Measurements from ENCODE around the gene WIPF1.

WIPF1 gene

GRCh38 chr2:174586418-174587295, 10.9 kb downstream of the WIPF1 start:
- Histone ChIP-seq H3K9me3 (ENCODE audit: insufficient read depth, low read depth, low read length) (no peaks in the 10 kb centered on the region), H3K27me3 (ENCODE audit: insufficient read depth, low read length) (no peaks in the 10 kb centered on the region), H3K27ac (ENCODE audit: low read depth, low read length) (no peak overlapping the region), H3K36me3 (ENCODE audit: insufficient read depth, low read length) (0 out of 2 replicates have a peak, but pooled peaks cover 2% of the 10 kb centered on the region), H3K4me3 (ENCODE audit: low read length) (no peak overlapping the region), H3K9ac (ENCODE audit: low read depth, low read length) (0 out of 2 replicates have a peak overlapping the region, but pooled peaks have one; percentile 3), H3K4me1 (ENCODE audit: insufficient read depth, low read length) (peaks cover 28% of the 10 kb centered on the region)
- WGBS = 69% methylated on average over 12 of the region's 12 CpGs

GRCh38 chr2:174585657-174586252, 11.8 kb downstream of the WIPF1 start:
- Histone ChIP-seq H3K4me1 (ENCODE audit: insufficient read depth, low read length) (peaks cover 28% of the 10 kb centered on the region), H3K9ac (ENCODE audit: low read depth, low read length) (no peak overlapping the region), H3K27me3 (ENCODE audit: insufficient read depth, low read length) (no peaks in the 10 kb centered on the region), H3K27ac (ENCODE audit: low read depth, low read length) (no peak overlapping the region; the same call in 1 of the 2 replicates), H3K9me3 (ENCODE audit: insufficient read depth, low read depth, low read length) (no peaks in the 10 kb centered on the region), H3K36me3 (ENCODE audit: insufficient read depth, low read length) (0 out of 2 replicates have a peak, but pooled peaks cover 5% of the 10 kb centered on the region), H3K4me3 (ENCODE audit: low read length) (no peak overlapping the region; the same call in 1 of the 2 replicates)
- WGBS = 26% methylated on average over 9 of the region's 9 CpGs

- Histone ChIP-seq H3K36me3 (ENCODE audit: insufficient read depth, low read length) (0 out of 2 replicates have a peak, but pooled peaks cover 10% of the 10 kb centered on the region), H3K27ac (ENCODE audit: low read depth, low read length) (no peak overlapping the region), H3K27me3 (ENCODE audit: insufficient read depth, low read length) (no peaks in the 10 kb centered on the region), H3K4me3 (ENCODE audit: low read length) (no peak overlapping the region), H3K4me1 (ENCODE audit: insufficient read depth, low read length) (peaks cover 28% of the 10 kb centered on the region), H3K9me3 (ENCODE audit: insufficient read depth, low read depth, low read length) (no peaks in the 10 kb centered on the region), H3K9ac (ENCODE audit: low read depth, low read length) (no peak overlapping the region)
- WGBS = 72% methylated on average over 10 of the region's 10 CpGs
Observed at GRCh38 chr2:174585146-174585545, 12.5 kb downstream of the WIPF1 start.

GRCh38 chr2:174581491-174581890, 16.1 kb downstream of the WIPF1 start:
- Histone ChIP-seq H3K27me3 (ENCODE audit: insufficient read depth, low read length) (no peaks in the 10 kb centered on the region), H3K27ac (ENCODE audit: low read depth, low read length) (no peak overlapping the region), H3K36me3 (ENCODE audit: insufficient read depth, low read length) (peaks cover 13% of the 10 kb centered on the region; the same call in 1 of the 2 replicates), H3K9me3 (ENCODE audit: insufficient read depth, low read depth, low read length) (no peaks in the 10 kb centered on the region), H3K9ac (ENCODE audit: low read depth, low read length) (no peak overlapping the region), H3K4me1 (ENCODE audit: insufficient read depth, low read length) (peaks cover 24% of the 10 kb centered on the region), H3K4me3 (ENCODE audit: low read length) (no peak overlapping the region)
- WGBS = 88% methylated on average over 6 of the region's 6 CpGs

GRCh38 chr2:174580951-174581350, 16.7 kb downstream of the WIPF1 start:
- H3K27ac ChIP-seq (ENCODE audit: low read depth, low read length) = no peak overlapping the region
- H3K9ac ChIP-seq (ENCODE audit: low read depth, low read length) = no peak overlapping the region
- no peaks in the 10 kb centered on the region for H3K27me3 ChIP-seq (ENCODE audit: insufficient read depth, low read length)
- H3K36me3 ChIP-seq (ENCODE audit: insufficient read depth, low read length) = peaks cover 13% of the 10 kb centered on the region; the same call in 1 of the 2 replicates
- peaks cover 19% of the 10 kb centered on the region for H3K4me1 ChIP-seq (ENCODE audit: insufficient read depth, low read length)
- no peak overlapping the region for H3K4me3 ChIP-seq (ENCODE audit: low read length)
- no peaks in the 10 kb centered on the region for H3K9me3 ChIP-seq (ENCODE audit: insufficient read depth, low read depth, low read length)
- WGBS = 96% methylated on average over 2 of the region's 2 CpGs

GRCh38 chr2:174577967-174578589, 19.5 kb downstream of the WIPF1 start:
- Histone ChIP-seq H3K27me3 (ENCODE audit: insufficient read depth, low read length) (no peaks in the 10 kb centered on the region), H3K36me3 (ENCODE audit: insufficient read depth, low read length) (peaks cover 11% of the 10 kb centered on the region; the same call in 1 of the 2 replicates), H3K4me3 (ENCODE audit: low read length) (no peak overlapping the region), H3K9ac (ENCODE audit: low read depth, low read length) (no peak overlapping the region), H3K4me1 (ENCODE audit: insufficient read depth, low read length) (peaks cover 5% of the 10 kb centered on the region; the same call in 1 of the 2 replicates), H3K9me3 (ENCODE audit: insufficient read depth, low read depth, low read length) (no peaks in the 10 kb centered on the region), H3K27ac (ENCODE audit: low read depth, low read length) (no peak overlapping the region)

- 91% methylated on average over 16 of the region's 16 CpGs for WGBS
Observed at GRCh38 chr2:174575124-174575776, 22.4 kb downstream of the WIPF1 start.

GRCh38 chr2:174574657-174575056, 22.9 kb downstream of the WIPF1 start:
- peaks cover 12% of the 10 kb centered on the region; the same call in 1 of the 2 replicates for H3K36me3 ChIP-seq (ENCODE audit: insufficient read depth, low read length)

More at GRCh38 chr2:174575124-174575776, 22.4 kb downstream of the WIPF1 start:
- Histone ChIP-seq H3K9ac (ENCODE audit: low read depth, low read length) (no peak overlapping the region), H3K27me3 (ENCODE audit: insufficient read depth, low read length) (no peaks in the 10 kb centered on the region), H3K27ac (ENCODE audit: low read depth, low read length) (no peak overlapping the region), H3K4me3 (ENCODE audit: low read length) (no peak overlapping the region), H3K9me3 (ENCODE audit: insufficient read depth, low read depth, low read length) (no peaks in the 10 kb centered on the region), H3K36me3 (ENCODE audit: insufficient read depth, low read length) (peaks cover 12% of the 10 kb centered on the region; the same call in 1 of the 2 replicates), H3K4me1 (ENCODE audit: insufficient read depth, low read length) (no peaks in the 10 kb centered on the region)

GRCh38 chr2:174573621-174574081, 24.0 kb downstream of the WIPF1 start:
- 93% methylated on average over 6 of the region's 6 CpGs for WGBS
- H3K9ac ChIP-seq (ENCODE audit: low read depth, low read length) = no peak overlapping the region
- H3K36me3 ChIP-seq (ENCODE audit: insufficient read depth, low read length) = peaks cover 12% of the 10 kb centered on the region; the same call in 1 of the 2 replicates
- H3K9me3 ChIP-seq (ENCODE audit: insufficient read depth, low read depth, low read length) = no peaks in the 10 kb centered on the region
- H3K27ac ChIP-seq (ENCODE audit: low read depth, low read length) = no peak overlapping the region
- no peaks in the 10 kb centered on the region for H3K27me3 ChIP-seq (ENCODE audit: insufficient read depth, low read length)
- H3K4me1 ChIP-seq (ENCODE audit: insufficient read depth, low read length) = no peaks in the 10 kb centered on the region
- no peak overlapping the region for H3K4me3 ChIP-seq (ENCODE audit: low read length)

More at GRCh38 chr2:174574657-174575056, 22.9 kb downstream of the WIPF1 start:
- Histone ChIP-seq H3K9ac (ENCODE audit: low read depth, low read length) (no peak overlapping the region), H3K4me3 (ENCODE audit: low read length) (no peak overlapping the region), H3K4me1 (ENCODE audit: insufficient read depth, low read length) (no peaks in the 10 kb centered on the region), H3K27me3 (ENCODE audit: insufficient read depth, low read length) (no peaks in the 10 kb centered on the region), H3K9me3 (ENCODE audit: insufficient read depth, low read depth, low read length) (no peaks in the 10 kb centered on the region), H3K27ac (ENCODE audit: low read depth, low read length) (no peak overlapping the region)
- 75% methylated on average over 2 of the region's 2 CpGs for WGBS

GRCh38 chr2:174572556-174572955, 25.0 kb downstream of the WIPF1 start:
- WGBS = 83% methylated on average over 3 of the region's 3 CpGs
- no peak overlapping the region for H3K4me3 ChIP-seq (ENCODE audit: low read length)
- H3K9ac ChIP-seq (ENCODE audit: low read depth, low read length) = no peak overlapping the region
- H3K9me3 ChIP-seq (ENCODE audit: insufficient read depth, low read depth, low read length) = no peaks in the 10 kb centered on the region
- no peaks in the 10 kb centered on the region for H3K27me3 ChIP-seq (ENCODE audit: insufficient read depth, low read length)
- no peaks in the 10 kb centered on the region for H3K4me1 ChIP-seq (ENCODE audit: insufficient read depth, low read length)
- peaks cover 12% of the 10 kb centered on the region; the same call in 1 of the 2 replicates for H3K36me3 ChIP-seq (ENCODE audit: insufficient read depth, low read length)
- H3K27ac ChIP-seq (ENCODE audit: low read depth, low read length) = no peak overlapping the region
